Measurements from ENCODE around the gene VPS26A.

Gene VPS26A

DNA sequence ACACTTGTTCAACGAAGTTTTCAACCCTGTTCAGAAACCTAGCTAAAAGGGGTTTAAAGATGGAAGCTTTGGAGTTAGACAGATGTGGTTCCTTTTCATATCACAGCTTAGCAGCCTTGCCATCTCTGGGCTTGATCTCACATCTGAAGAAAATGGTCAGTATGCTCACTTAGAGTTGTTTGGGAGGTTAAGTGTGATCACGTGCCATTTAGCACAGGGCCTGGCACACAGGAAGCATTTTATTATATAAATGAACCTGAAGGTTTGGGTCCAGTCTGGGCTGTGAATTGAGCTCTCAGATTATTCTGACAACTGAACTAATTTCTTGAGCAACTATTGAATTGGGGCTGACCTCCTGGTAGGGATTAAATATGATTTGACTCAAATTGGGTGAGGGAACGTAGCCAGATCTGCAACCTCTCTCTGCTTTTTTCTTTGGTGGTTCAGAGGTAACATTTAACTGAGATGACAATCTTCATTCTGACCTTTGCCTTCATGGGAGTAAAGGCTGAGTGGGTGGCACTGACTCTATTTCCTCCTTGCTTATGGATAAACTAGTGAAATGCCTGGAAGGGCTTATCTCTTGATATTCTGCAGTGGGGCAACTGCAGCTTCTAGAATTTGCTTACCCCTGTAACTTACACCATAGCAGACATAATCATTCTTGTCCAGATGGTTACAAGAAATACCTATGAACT, 86.0 kb downstream of the VPS26A start:
- CTCF ChIA-PET: interaction anchor here (0.7 kb wide), 1 partner anchor 197 kb away, joined by 3 read pairs; no protein-coding TSS in a partner anchor
- Histone ChIP-seq H3K27ac (ENCODE audit: extremely low read depth, low read depth, low read length) (no peak overlapping the region), H3K4me3 (ENCODE audit: low read depth, low read length) (no peak overlapping the region), H3K36me3 (ENCODE audit: control insufficient read depth in 2 of 2, insufficient read depth in 1 of 2, low read length in 2 of 2) (peaks cover 11 to 39% of the 10 kb centered on the region in 2 experiments), H3K9me3 (ENCODE audit: control insufficient read depth, insufficient read depth, low read depth, low read length) (no peaks in the 10 kb centered on the region), H3K4me1 (ENCODE audit: control insufficient read depth, insufficient read depth, low read length) (0 out of 2 replicates have a peak, but pooled peaks cover 7% of the 10 kb centered on the region)
- POLR2A ChIA-PET: no interaction called here
- TF ChIP-seq, protein P1, sequence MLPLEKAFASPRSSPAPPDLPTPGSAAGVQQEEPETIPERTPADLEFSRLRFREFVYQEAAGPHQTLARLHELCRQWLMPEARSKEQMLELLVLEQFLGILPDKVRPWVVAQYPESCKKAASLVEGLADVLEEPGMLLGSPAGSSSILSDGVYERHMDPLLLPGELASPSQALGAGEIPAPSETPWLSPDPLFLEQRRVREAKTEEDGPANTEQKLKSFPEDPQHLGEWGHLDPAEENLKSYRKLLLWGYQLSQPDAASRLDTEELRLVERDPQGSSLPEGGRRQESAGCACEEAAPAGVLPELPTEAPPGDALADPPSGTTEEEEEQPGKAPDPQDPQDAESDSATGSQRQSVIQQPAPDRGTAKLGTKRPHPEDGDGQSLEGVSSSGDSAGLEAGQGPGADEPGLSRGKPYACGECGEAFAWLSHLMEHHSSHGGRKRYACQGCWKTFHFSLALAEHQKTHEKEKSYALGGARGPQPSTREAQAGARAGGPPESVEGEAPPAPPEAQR (tag by site-specific recombination; IDR thresholded peaks at IDR 0.05): no peak
- TF ChIP-seq, protein P2, sequence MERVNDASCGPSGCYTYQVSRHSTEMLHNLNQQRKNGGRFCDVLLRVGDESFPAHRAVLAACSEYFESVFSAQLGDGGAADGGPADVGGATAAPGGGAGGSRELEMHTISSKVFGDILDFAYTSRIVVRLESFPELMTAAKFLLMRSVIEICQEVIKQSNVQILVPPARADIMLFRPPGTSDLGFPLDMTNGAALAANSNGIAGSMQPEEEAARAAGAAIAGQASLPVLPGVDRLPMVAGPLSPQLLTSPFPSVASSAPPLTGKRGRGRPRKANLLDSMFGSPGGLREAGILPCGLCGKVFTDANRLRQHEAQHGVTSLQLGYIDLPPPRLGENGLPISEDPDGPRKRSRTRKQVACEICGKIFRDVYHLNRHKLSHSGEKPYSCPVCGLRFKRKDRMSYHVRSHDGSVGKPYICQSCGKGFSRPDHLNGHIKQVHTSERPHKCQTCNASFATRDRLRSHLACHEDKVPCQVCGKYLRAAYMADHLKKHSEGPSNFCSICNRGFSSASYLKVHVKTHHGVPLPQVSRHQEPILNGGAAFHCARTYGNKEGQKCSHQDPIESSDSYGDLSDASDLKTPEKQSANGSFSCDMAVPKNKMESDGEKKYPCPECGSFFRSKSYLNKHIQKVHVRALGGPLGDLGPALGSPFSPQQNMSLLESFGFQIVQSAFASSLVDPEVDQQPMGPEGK (tag by site-specific recombination; IDR thresholded peaks at IDR 0.05): no peak
- TF ChIP-seq, protein P3, sequence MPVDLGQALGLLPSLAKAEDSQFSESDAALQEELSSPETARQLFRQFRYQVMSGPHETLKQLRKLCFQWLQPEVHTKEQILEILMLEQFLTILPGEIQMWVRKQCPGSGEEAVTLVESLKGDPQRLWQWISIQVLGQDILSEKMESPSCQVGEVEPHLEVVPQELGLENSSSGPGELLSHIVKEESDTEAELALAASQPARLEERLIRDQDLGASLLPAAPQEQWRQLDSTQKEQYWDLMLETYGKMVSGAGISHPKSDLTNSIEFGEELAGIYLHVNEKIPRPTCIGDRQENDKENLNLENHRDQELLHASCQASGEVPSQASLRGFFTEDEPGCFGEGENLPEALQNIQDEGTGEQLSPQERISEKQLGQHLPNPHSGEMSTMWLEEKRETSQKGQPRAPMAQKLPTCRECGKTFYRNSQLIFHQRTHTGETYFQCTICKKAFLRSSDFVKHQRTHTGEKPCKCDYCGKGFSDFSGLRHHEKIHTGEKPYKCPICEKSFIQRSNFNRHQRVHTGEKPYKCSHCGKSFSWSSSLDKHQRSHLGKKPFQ (tag by site-specific recombination; IDR thresholded peaks at IDR 0.05): no peak
- no peak for TF ChIP-seq ZNF23 (tag by site-specific recombination; IDR thresholded peaks at IDR 0.05; ENCODE audit: borderline replicate concordance)
- no peak for TF ChIP-seq ZNF426 (tag by site-specific recombination; IDR thresholded peaks at IDR 0.05)
- no peak for TF ChIP-seq ZNF10 (tag by site-specific recombination; IDR thresholded peaks at IDR 0.05)
- no peak for TF ChIP-seq ZNF48 (tag by site-specific recombination; IDR thresholded peaks at IDR 0.05)
- TF ChIP-seq KLF9 (tag by site-specific recombination; IDR thresholded peaks at IDR 0.05; ENCODE audit: low read depth): no peak
- no peak for TF ChIP-seq KLF10 (tag by site-specific recombination; IDR thresholded peaks at IDR 0.05)
- TF ChIP-seq ZBTB48 (tag by site-specific recombination; IDR thresholded peaks at IDR 0.05): no peak
- no peak for TF ChIP-seq SCRT2 (tag by site-specific recombination; IDR thresholded peaks at IDR 0.05)
- TF ChIP-seq, protein P4, sequence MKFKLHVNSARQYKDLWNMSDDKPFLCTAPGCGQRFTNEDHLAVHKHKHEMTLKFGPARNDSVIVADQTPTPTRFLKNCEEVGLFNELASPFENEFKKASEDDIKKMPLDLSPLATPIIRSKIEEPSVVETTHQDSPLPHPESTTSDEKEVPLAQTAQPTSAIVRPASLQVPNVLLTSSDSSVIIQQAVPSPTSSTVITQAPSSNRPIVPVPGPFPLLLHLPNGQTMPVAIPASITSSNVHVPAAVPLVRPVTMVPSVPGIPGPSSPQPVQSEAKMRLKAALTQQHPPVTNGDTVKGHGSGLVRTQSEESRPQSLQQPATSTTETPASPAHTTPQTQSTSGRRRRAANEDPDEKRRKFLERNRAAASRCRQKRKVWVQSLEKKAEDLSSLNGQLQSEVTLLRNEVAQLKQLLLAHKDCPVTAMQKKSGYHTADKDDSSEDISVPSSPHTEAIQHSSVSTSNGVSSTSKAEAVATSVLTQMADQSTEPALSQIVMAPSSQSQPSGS (tag by site-specific recombination; IDR thresholded peaks at IDR 0.05; ENCODE audit: low read depth): no peak
- TF ChIP-seq ZNF19 (tag by site-specific recombination; IDR thresholded peaks at IDR 0.05; ENCODE audit: low read depth): no peak
- no peak for TF ChIP-seq ZNF133 (tag by site-specific recombination; IDR thresholded peaks at IDR 0.05)
- TF ChIP-seq, protein P5, sequence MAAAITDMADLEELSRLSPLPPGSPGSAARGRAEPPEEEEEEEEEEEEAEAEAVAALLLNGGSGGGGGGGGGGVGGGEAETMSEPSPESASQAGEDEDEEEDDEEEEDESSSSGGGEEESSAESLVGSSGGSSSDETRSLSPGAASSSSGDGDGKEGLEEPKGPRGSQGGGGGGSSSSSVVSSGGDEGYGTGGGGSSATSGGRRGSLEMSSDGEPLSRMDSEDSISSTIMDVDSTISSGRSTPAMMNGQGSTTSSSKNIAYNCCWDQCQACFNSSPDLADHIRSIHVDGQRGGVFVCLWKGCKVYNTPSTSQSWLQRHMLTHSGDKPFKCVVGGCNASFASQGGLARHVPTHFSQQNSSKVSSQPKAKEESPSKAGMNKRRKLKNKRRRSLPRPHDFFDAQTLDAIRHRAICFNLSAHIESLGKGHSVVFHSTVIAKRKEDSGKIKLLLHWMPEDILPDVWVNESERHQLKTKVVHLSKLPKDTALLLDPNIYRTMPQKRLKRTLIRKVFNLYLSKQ (tag by site-specific recombination; IDR thresholded peaks at IDR 0.05; ENCODE audit: borderline replicate concordance): no peak

DNA sequence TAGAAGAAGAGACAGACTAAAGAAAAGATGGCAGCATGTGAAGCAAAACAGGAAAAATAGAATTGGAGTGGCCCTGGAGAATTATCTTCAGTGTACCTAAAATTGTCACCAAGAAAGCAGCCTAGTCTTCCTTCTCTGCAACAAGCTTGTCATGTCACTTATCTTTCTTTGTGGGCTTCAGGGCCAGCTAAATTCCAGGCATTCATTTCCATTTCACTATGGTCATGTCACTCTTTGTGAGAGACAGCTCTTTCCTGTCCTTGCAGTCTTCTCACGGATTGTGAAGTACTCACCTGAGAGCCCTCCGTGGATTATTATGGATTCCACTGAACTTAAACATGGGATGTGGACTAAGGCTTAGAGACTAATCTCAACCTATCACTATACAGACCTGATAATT, 87.1 kb downstream of the VPS26A start:
- POLR2A ChIA-PET: no interaction called here

More for the DNA sequence above, 87.1 kb downstream of the VPS26A start:
- TF ChIP-seq ZBTB8A (tag by site-specific recombination; IDR thresholded peaks at IDR 0.05) (no peak), ZNF184 (tag by site-specific recombination; IDR thresholded peaks at IDR 0.05) (no peak), YY1 (tag by site-specific recombination; IDR thresholded peaks at IDR 0.05) (no peak), ZNF629 (tag by site-specific recombination; IDR thresholded peaks at IDR 0.05) (no peak), ZBTB20 (tag by site-specific recombination; IDR thresholded peaks at IDR 0.05) (no peak), ZNF510 (tag by site-specific recombination; IDR thresholded peaks at IDR 0.05; ENCODE audit: insufficient replicate concordance) (no peak), HOXC10 (CRISPR knock-in tag; IDR thresholded peaks at IDR 0.05) (no peak), SCRT1 (tag by site-specific recombination; IDR thresholded peaks at IDR 0.05; ENCODE audit: borderline replicate concordance) (no peak), KLF10 (tag by site-specific recombination; IDR thresholded peaks at IDR 0.05) (no peak), IKZF3 (tag by site-specific recombination; IDR thresholded peaks at IDR 0.05) (no peak), ZNF423 (tag by site-specific recombination; IDR thresholded peaks at IDR 0.05) (no peak)
- TF ChIP-seq, protein P6, sequence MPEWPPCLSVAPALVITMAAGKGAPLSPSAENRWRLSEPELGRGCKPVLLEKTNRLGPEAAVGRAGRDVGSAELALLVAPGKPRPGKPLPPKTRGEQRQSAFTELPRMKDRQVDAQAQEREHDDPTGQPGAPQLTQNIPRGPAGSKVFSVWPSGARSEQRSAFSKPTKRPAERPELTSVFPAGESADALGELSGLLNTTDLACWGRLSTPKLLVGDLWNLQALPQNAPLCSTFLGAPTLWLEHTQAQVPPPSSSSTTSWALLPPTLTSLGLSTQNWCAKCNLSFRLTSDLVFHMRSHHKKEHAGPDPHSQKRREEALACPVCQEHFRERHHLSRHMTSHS (tag by site-specific recombination; IDR thresholded peaks at IDR 0.05): no peak
- CTCF ChIA-PET: interaction anchor here (0.9 to 1.1 kb wide), 2 partner anchors 12 to 197 kb away, joined by 3 to 5 read pairs; no protein-coding TSS in a partner anchor
- no peak overlapping the region for H3K27ac ChIP-seq (ENCODE audit: extremely low read depth, low read depth, low read length)
- peaks cover 10 to 30% of the 10 kb centered on the region in 2 experiments for H3K36me3 ChIP-seq (ENCODE audit: control insufficient read depth in 2 of 2, insufficient read depth in 1 of 2, low read length in 2 of 2)
- H3K9me3 ChIP-seq (ENCODE audit: control insufficient read depth, insufficient read depth, low read depth, low read length): no peaks in the 10 kb centered on the region
- 0 out of 2 replicates have a peak, but pooled peaks cover 7% of the 10 kb centered on the region for H3K4me1 ChIP-seq (ENCODE audit: control insufficient read depth, insufficient read depth, low read length)
- H3K4me3 ChIP-seq (ENCODE audit: low read depth, low read length): no peak overlapping the region
